ENCODE data around the gene ITPR2.
"Not testable (repeated sequence)": the region's sequence is repeated elsewhere in the genome, so short reads cannot be mapped to it uniquely, and the experiment has no call there.

ITPR2 gene

DNA sequence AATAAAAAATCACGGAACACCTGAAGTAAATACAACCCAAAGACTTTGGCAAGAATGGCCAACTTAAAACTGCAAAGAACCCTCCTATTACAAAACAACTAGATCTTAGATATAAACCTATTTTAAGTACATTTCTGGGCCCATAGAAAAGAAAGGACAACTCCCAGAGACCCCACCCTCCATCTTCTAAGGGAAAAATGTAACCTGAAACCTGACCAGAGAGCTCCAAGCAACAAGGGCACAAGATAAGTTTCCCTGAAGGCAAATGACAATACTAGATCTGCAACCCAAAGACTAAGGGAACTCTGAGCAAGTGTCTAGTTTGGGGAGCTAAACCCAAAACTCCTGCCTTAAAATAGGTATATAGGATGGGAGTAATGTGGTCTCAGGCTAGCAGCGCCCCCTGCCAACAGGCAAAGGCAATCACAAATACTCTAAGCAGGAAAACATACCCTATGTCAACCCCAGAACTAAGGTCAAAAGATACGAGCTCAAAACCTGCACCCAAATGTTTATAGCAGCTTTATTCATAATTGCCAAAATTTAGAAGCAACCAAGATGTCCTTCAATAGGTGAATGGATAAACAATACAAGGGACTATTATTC, 218.9 kb downstream of the ITPR2 start:
- DNase-seq: peak in 2 of 3 donors; percentile 28 to 35

DNA sequence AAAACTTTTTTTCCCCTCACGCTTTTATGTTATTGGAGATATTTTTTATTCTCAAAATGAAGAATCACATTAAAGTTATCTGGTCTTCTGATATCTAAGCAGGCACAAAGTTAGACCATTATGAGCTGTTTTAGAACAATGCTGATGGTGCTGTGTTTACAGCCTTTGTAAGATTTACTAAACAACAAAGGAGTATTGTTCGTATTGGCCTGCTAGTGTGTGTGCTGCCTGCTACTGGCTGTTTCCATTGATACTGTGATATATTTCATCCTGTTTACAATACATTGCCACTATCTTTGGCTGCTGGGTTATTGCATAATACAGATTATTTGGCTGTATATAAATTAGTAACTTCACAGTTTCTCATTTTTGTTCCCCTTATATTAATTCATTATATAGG, 220.8 kb downstream of the ITPR2 start:
- no peak for DNase-seq

DNA sequence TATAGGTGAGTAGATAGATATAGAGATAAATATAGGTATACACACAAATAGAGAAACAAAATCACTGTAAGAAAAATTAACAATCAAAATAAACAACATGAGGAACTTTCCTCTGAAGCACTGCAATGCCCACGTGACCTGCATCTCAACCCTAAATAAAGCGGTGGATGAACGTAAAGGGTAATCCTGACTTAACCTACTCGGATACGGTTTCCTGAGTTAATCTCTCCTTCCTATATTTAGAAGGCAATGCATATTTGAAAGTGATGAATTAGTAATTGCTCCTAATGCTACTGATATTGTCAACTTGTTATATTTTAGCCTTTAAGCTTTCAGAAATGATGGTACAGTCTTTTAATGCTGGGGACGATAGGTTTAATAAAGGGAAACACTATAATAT, 221.4 kb downstream of the ITPR2 start:
- DNase-seq: no peak

DNA sequence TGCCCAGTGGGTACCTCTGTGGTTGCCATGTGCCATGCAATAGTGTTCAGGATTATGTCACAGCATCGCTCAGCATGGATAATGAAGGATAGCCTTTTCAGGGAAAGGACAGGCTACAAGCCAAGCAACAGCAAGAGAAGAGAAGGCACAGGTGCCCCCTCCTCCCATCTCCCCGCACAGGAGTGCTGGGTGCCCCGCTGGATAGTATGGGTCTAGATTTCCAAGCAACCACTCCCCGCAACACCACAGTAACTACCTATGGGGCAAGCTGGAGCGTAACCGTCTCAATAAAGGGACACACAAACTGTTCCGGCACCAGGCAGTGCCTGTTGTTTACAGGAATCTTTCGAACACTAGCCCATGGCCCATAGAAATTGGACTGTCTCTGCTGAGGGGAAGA, 222.2 kb downstream of the ITPR2 start:
- no peak for DNase-seq

DNA sequence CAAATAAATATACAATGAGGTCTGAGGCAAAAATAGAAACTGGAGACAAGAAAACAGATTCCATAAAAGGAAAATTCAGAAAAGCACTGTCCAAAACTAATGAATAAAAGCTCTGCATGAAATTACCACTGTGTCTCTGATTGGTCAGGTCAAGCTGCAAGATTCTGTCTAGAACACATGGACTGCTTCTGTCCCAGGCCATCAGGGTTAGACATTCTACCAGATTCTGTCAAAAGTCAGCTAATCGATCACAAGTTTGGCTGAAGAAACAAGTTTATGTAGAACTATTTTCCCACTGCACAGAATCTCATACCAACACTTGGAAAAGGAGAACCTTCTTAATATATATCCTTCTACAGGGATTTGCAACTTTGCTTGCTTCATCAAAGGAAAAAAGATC, 223.0 kb downstream of the ITPR2 start:
- no peak for DNase-seq

DNA sequence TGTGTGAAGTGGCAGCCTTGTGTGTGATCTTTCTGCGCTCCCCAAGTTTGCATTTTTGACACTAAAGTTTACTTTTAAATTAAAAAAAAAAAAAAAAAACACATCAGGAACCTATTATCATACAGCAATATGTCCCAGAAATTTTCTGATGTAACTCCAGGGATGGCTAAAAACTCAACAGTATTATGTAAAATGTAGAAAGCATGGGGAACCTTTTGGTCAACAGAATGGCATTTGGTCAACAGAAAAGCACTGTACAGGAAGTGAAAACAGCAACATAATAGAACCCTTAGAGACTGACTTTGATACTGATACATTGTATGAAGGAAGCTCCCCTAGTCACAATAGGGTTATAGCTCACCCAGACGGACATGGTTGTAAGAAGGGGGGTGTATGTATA, 224.3 kb downstream of the ITPR2 start:
- DNase-seq: no peak

DNA sequence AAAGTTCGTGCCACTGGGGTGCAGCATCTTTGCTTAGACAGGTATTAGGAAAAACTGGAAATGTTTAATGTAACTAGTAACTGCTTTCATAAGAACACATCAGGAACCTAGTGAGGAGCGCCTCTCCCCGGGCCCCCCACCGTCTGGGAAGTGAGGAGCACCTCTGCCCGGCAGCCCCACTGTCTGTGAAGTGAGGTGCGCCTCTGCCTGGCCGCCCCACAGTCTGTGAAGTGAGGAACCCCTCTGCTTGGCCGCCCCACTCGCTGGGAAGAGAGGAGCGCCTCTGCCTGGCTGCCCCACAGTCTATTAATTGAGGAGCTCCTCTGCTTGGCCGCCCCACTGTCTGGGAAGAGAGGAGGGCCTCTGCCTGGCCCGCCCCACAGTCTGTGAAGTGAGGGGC, 224.7 kb downstream of the ITPR2 start:
- no peak for DNase-seq

DNA sequence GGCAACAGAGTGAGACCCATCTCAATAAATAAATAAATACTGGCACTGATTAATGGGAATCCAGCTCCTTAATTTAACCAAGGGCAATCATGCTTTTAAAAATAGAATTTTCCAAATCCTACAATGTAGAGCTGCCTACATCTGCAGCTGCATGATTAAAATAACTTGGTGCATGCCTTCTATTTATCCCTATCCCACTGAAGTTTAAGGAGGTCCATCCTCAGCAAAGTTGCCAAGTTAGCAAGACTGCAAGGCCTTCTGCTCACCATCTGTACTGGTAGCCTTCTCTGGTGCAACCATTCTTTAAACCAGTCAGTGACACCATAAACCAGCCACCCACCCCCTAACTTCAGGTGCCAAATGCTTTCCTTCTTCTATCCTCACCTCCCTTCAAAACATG, 226.1 kb downstream of the ITPR2 start:
- no peak for DNase-seq

DNA sequence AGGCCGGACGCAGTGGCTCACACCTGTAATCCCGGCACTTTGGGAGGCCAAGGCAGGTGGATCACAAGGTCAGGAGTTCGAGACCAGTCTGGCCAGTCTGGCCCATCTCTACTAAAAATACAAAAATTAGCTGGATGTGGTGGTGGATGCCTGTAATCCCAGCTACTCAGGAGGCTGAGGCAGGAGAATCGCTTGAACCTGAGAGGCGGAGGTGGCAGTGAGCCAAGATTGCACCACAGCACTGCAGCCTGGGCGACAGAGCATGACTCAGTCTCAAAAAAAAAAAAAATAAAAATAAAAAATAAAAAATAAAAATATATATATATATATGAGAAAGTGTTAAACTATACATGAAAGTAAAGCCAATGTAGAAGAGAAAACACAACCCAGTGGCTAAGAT, 228.2 kb downstream of the ITPR2 start:
- DNase-seq: not testable (repeated sequence)

DNA sequence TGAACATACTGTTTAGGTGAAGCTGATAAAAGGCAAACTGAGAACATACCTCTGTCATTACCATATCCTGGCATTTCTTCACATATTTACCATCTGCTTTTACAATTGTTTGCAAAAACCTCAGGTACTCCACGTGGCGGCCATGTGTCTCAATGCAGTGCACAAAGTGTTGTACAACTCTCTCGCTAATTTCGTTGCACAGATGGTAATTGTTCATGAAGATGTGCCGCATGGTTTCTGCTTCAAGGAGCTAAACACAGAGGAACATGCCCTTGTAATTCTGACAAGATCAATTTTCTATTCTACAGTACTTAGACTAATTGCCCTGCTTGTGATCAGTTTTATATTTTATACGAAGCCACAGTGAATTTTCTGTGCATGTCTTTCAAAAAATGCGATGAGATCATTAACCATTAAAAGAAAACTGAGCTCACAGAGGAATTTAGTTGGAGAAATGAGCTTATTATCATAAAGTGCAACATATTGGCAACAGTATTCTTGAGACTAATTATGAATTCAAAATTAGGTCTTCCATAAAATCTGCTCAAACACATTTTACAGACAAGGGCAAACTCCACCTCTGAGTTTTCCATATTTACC, 233.8 kb downstream of the ITPR2 start:
- no peak for DNase-seq

DNA sequence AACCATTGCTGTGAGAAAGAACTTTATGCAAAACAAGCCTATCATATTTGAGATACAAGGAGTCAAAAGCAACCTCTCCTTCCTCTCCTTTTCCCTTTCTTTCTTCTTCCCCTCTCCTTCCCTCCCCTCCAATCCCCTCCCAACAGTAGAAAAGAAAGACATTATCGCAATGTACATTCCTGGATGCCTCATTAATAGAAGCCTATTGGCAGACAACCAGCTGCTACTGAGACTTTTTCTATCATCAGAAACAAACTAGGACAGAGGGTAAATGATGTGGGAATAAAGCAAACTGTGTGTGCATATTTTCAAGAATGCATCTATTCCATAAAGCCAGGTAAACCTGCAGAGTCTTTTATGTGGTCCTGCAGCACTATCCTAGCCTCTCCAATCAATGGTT, 237.2 kb downstream of the ITPR2 start:
- DNase-seq: no peak

DNA sequence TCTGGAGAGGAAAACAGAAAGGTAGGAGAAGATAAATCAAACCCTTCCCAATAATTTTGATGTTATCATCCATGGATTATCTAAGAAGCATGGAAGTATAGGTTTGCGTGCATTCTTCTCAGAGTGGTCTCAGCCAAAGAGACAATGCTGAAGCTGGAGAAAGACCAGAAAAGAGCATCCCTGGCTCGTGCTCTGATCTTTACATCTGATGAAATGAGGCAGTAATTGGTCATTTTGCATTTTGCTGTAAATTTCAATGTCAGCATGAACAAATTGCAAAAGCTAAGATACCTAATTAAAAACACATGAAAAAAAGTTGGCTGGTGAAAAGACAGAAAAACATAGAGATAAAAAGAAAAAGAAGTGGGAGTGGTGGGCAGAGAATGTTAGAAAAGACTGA, 252.4 kb downstream of the ITPR2 start:
- DNase-seq: no peak

DNA sequence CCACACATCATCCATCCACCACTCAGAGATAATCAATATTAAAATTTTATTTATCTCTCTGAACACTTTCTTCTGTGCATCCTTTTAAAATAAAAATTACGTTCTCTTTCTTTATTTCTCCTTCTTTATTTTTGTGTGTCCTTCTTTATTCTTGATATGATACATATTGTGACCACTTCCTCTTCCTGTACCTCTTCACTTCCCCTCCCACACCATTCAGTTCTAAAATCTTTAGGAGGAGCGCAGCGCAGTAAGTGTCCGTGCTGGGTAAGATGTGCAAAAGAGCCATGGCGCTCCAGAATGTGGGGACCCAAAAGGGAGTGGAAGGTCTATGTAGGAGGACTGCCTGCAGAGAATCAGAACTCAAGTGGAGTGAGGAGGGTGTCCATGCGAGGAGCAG, 256.7 kb downstream of the ITPR2 start:
- DNase-seq: peak in 1 of 3 donors; percentile 5

DNA sequence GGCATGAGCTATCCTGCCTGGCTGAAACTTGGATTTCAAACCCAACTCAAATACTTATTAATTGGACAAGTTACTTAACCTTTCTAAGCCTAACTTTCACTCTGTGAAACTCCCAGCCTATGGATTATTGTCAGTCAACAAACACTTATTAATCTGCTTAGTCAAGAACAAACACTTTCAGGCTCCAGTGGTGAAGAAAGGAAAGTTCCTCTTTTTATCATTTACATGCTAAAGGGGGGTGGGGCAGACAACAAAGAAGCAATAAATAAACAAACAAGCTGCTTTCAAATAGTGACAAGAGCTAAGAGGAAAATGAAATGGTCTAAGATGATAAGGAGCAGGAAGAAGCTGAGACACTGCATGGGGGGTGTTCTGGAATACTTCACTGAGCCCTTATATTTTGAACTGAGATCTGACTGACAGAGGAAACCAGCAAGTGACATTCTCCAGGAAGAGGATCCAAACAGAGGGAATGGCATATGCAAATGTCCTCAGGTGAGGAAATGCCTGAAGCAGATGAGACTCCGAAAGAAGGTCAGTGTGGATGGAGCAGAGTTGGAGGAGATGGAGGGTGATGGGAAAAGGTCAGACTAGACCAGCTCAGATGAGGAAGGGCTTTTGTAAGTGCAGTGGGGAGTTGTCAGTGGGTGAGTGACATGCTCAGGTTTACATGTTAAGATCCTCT, 259.6 kb downstream of the ITPR2 start:
- DNase-seq: peak in 2 of 3 donors; percentile 6 to 23

DNA sequence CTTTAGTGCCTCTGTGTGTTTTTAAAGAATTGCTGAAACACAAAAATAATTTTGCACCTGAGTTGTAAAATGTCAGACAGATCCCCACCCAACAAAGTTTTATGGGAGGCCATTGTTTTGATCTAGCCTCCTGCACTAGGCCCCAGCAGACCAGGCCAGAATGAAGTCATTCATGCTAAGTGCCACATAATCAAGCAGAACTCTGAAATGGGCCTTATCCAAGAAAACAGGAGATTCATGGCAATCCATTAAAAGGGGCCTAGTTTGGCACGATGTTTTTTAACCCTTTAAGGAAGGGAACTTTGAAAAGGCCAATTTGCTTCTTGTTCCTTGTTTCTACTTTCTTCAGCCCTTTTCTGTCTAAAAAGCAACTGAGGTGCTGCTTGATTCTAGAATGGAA, 260.9 kb downstream of the ITPR2 start:
- no peak for DNase-seq

DNA sequence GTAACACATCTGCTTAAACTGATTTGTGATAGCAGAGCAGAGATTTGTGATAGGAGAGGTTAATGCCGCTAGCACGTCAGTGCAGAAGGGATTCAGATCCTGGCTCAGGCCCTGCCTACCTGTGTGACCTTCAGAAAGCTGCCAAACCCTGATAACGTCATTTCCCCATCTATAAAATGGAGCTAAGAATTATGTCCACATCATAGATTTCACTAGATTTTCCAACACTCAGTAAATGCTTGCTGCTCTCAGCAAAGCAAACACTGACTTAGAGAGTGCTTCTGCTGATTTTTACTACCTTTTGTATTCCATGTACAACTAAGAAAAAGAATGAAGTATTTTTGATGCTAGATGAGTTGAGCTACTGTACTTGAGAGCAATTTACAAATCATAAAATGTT, 261.4 kb downstream of the ITPR2 start:
- DNase-seq: no peak

DNA sequence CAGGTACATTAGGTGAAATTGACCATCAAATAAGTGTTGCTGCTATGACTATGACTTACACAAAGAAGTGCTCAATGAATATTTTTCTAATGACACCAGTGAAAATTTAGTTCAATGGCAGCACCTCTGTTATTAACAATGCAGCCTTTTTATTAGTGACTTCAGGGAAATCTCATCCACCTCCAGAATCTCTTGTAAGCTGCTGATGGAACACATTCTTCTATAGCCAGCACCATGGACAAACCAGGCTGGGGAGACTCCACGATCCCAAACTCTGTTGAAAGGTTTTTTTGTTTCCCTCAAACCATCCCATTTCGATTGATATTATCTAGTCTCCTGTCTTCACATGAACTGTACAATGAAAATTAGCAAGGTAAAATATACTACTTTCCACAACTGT, 265.9 kb downstream of the ITPR2 start:
- no peak for DNase-seq

DNA sequence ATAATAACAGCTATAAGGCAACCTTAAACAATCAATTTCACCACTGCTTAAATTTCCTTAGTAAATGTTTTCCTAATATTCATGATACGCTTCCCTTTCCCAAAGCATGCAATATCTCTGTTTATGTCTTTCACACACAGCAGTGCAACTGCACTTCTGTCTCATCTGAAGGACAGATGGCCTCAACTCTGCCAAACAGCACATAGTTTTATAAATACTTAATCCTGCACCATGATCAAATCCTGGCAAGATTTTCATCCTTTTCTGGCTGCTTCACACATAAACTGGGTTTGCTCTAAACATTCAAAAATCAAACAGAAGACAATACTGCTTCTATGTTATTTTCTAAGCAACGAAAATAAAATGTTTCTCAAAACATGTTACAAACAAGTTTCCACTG, 266.3 kb downstream of the ITPR2 start:
- no peak for DNase-seq

DNA sequence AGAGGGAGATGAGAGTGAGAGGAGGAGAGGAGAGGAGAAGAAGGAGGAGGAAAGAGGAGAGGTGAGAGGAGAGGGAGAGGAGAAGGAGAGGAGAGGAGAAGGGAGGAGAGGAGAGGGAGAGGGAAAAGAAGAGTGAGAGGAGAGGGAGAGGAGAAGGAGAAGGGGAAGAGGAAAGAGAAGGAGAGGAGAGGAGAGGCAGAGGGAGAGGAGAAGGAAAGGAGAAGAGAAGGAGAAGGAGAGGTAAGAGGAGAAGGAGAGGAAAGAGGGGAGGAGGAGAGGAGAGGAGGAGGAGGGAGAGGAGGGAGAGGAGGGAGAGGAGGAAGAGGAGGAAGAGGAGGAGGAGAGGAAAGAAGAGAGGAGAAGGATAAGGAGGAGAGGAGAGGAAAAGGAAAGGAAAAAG, 266.8 kb downstream of the ITPR2 start:
- no peak for DNase-seq

DNA sequence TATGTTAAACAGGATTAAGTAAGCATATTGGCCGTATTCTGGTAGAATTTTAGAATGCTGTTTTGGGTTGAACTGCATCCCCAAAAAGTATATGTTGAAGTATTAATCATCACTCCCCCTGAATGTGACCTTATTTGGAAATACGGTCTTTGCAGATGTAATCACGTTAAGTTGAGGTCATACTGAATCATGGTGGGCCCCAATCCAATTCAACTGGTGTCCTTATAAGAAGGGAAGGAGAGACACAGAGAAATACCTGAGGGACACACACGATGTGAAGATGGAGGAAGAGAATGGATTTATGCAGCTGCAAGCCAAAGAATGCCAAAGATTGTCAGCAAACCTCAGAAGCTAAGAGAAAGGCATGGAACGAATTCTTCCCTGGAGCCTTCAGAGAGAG, 268.6 kb downstream of the ITPR2 start:
- no peak for DNase-seq

DNA sequence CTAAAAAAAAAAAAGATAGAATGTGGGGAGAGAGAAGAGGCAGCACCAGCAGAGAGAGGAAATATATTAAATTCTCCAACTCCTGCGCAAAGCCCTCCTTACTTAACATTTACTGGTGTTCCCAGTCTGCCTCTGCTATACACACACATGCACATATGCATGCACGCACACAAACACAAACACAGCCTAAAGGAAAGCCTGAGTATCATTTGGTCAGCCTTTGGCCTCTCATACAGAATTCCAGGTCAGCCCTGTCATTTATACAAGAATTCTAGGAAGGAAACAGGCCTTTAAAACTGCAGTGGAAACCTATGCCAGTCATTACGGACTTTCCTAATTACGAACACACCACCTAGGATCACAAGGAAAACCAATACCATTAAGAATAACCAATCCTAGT, 269.4 kb downstream of the ITPR2 start:
- no peak for DNase-seq

DNA sequence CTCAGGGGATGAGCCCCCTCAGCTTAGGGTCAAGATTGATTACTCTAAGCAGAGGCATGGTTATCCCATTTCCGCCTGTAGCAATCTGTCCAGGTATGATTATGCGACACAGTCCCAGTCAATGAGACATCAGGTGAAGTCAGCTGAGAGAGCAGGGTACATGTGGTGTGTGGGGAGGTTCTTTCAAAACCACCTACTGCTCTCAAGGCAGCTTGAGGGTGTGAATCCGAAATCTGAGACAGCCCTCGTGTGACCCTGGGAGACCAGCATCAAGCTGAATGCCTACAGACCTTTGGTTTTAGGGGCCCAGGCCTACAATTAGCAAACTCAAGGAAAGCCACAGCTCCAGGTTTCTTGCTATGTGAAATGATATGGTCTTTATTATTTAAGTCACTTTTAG, 275.7 kb downstream of the ITPR2 start:
- DNase-seq: no peak

DNA sequence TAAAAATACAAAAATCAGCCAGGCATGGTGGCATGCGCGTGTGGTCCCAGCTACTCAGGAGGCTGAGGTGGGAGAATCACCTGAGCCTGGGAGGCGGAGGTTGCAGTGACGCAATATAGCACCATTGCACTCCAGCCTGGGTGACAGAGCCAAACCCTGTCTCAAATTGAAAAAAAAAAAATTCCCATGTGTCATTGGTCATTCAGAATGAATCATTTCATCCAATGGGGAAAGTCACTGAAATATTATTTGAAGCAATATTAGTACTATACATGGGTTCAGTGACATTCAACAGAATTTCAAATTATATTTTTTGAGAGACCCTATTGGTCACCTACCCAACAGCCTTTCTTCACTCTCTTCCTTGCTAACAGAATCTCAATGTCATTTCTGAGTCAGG, 276.1 kb downstream of the ITPR2 start:
- DNase-seq: peak; percentile 15 to 55 (median 53)

DNA sequence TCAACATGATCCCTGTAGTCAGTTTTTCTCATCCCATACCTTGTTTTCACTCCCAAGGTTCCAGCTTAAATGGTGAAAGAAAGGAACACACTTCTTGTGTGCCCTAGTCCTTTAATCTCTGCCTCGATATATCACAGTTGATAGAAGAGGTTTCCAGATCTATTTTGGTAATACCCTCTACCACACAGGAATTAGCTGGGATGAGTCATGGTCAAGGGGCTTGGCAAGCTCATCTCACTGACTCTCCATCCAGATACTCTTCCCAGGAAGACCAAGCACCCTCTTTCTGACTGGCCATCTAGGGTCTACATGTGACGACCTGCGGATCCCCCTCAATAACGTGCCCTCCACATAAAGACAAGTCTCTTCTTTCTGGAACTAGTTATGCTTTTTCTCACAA, 277.9 kb downstream of the ITPR2 start:
- no peak for DNase-seq

DNA sequence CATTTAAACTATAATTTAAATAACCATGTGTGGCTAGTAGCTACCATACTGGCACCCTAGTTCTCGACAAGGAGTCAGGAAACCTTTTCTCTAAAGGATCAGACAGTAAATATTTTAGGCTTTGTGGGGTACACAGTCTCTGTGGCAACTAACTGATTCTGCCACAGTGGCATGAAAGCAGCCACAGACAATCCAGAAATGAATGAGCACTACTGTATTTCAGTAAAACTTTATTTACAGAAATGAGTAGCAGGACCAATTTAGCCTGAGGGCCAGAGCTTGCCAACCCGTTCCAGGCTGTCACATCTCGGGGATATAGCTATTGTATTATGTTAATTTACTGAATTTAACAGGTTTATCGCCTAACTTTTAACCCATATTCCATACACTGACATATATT, 278.7 kb downstream of the ITPR2 start:
- no peak for DNase-seq

Data from suppressor macrophage treated with lipopolysaccharide for 1 hour (primary cell).